Astrocyte (in vitro differentiated cells and primary cell): ENCODE data around the gene LRP1B.

ENCODE experiments used
- CTCF ChIP-seq: IDR thresholded peaks from 2 replicates; pipeline ENCODE4 v1.5.1; 2011; ENCODE audit warnings: low read depth, mild to moderate bottlenecking, inconsistent platforms, low read length, moderate library complexity; ENCODE audit not compliant: insufficient read depth
- EZH2 ChIP-seq: IDR thresholded peaks from 2 replicates; pipeline ENCODE4 v1.6.1; 2012; ENCODE audit warnings: mild to moderate bottlenecking, low read length, inconsistent platforms; ENCODE audit not compliant: insufficient read depth

DNA sequence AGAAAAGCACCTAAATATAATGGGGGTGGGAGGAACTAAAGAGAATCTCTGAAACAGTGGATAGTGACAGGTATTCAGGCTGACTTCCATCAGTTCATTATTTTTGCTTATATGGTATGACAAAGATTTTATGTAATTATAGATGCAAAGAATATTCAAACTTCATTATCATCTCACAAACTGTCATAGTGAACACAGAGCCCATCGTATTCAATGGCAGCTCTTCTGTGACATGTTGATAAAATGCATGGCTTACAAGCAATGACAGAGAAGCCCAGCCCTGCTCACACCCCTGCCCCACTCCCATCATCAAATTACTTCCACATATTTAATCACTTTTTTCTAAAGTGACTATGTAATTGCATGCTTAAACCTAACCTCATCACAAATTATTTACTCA, 904.3 kb downstream of the LRP1B start:
- TF ChIP-seq CTCF, result no peak
- no peak for TF ChIP-seq EZH2
